ENCODE results near the gene RHBDL3.
"Not testable (repeated sequence)": the region's sequence is repeated elsewhere in the genome, so short reads cannot be mapped to it uniquely, and the experiment has no call there.

The RHBDL3 gene

GRCh38 chr17:32311028-32311536 is 45.5 kb downstream of the RHBDL3 start:
- H3K9me3 ChIP-seq: no peaks in the 10 kb centered on the region
- no peak overlapping the region for H3K27ac ChIP-seq
- H3K27me3 ChIP-seq: peaks cover 19% of the 10 kb centered on the region
- H3K36me3 ChIP-seq: no peaks in the 10 kb centered on the region
- TF ChIP-seq CTCF (IDR thresholded peaks at IDR 0.05): no peak
- H3K4me3 ChIP-seq (ENCODE audit: low read depth in 1 of 2, low read length in 1 of 2): no peak overlapping the region
- H3K4me1 ChIP-seq (ENCODE audit: control insufficient read depth in 1 of 2, insufficient read depth in 1 of 2, low read depth in 1 of 2, low read length in 1 of 2): no peaks in the 10 kb centered on the region

DNA sequence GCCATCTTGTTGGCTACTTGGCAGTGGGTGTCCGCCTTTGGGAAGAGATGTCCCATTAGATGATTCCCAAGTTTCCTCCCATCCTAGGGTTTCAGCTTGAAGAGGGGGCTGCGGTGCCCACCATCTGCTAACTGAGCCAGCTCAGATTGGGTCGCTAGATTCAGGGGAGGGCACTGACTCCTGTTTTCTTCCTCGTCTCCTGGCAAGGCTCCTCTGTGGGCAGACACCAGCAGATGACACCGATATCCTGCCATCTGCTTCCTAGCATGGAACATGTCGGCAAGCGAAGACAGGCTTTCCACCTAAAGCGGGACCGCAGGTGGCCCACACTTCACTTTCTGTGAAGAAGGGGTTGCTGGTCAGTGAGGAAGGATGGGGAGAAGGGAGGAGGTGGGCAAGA is 49.0 kb downstream of the RHBDL3 start:
- Histone ChIP-seq H3K4me3 (ENCODE audit: low read depth in 1 of 2, low read length in 1 of 2) (no peak overlapping the region), H3K27me3 (peaks cover 13% of the 10 kb centered on the region), H3K9me3 (no peaks in the 10 kb centered on the region), H3K4me1 (ENCODE audit: control insufficient read depth in 1 of 2, insufficient read depth in 1 of 2, low read depth in 1 of 2, low read length in 1 of 2) (no peaks in the 10 kb centered on the region), H3K27ac (no peak overlapping the region), H3K36me3 (no peaks in the 10 kb centered on the region)
- TF ChIP-seq CTCF (IDR thresholded peaks at IDR 0.05): no peak

DNA sequence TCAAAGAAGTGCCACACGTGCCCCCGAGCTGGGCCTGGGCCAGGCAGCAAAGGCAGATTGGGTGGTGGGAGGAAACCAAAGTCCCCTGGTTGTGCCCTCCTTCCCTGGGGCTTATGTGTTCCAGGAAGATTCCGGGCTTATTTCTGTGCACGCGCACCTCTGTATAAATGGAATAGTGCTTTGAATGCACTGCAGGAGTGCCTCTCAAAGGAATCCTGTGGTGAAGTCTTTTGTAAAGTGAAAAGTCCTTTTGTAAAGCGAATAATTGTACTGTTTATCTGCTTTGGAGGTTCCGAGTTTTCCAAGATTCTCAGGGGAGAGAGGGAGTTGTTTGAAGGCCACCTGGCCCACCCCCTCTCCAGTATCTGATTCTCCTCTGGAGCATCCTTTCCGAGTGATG is 49.5 kb downstream of the RHBDL3 start:
- H3K36me3 ChIP-seq: no peaks in the 10 kb centered on the region
- no peak for TF ChIP-seq CTCF (IDR thresholded peaks at IDR 0.05)
- peaks cover 13% of the 10 kb centered on the region for H3K27me3 ChIP-seq
- no peak overlapping the region for H3K27ac ChIP-seq
- H3K4me1 ChIP-seq (ENCODE audit: control insufficient read depth in 1 of 2, insufficient read depth in 1 of 2, low read depth in 1 of 2, low read length in 1 of 2): no peaks in the 10 kb centered on the region
- H3K4me3 ChIP-seq (ENCODE audit: low read depth in 1 of 2, low read length in 1 of 2): no peak overlapping the region
- H3K9me3 ChIP-seq: no peaks in the 10 kb centered on the region

DNA sequence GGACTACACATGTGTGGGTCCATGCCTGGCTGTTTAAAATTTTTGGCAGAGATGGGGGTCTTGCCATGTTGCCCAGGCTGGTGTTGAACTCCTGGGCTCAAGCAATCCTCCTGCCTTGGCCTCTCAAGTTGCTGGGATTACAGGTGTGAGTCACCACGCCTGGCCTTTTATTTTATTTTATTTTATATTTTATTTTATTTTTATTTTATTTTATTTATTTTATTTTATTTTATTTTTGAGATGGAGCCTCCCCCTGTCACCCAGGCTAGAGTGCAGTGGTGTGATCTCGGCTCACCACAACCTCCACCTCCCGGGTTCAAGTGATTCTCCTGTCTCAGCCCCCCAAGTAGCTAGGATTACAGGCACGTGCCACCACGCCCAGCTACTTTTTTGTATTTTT is 51.0 kb downstream of the RHBDL3 start:
- H3K4me1 ChIP-seq (ENCODE audit: control insufficient read depth in 1 of 2, insufficient read depth in 1 of 2, low read depth in 1 of 2, low read length in 1 of 2); H3K27ac ChIP-seq; H3K9me3 ChIP-seq; H3K36me3 ChIP-seq; H3K4me3 ChIP-seq (ENCODE audit: low read depth in 1 of 2, low read length in 1 of 2): not testable (repeated sequence)
- peaks cover 13% of the 10 kb centered on the region for H3K27me3 ChIP-seq

GRCh38 chr17:32317353-32317752 is 51.7 kb downstream of the RHBDL3 start:
- H3K36me3 ChIP-seq: no peaks in the 10 kb centered on the region
- no peak overlapping the region for H3K4me3 ChIP-seq (ENCODE audit: low read depth in 1 of 2, low read length in 1 of 2)
- H3K27ac ChIP-seq: no peak overlapping the region
- H3K4me1 ChIP-seq (ENCODE audit: control insufficient read depth in 1 of 2, insufficient read depth in 1 of 2, low read depth in 1 of 2, low read length in 1 of 2): no peaks in the 10 kb centered on the region
- peaks cover 13% of the 10 kb centered on the region for H3K27me3 ChIP-seq
- H3K9me3 ChIP-seq: no peaks in the 10 kb centered on the region
- TF ChIP-seq CTCF (IDR thresholded peaks at IDR 0.05): no peak

GRCh38 chr17:32318071-32318470 is 52.4 kb downstream of the RHBDL3 start:
- no peaks in the 10 kb centered on the region for H3K36me3 ChIP-seq
- H3K4me3 ChIP-seq (ENCODE audit: low read depth in 1 of 2, low read length in 1 of 2): no peak overlapping the region
- H3K9me3 ChIP-seq: no peaks in the 10 kb centered on the region
- H3K27me3 ChIP-seq: peaks cover 17% of the 10 kb centered on the region
- H3K4me1 ChIP-seq (ENCODE audit: control insufficient read depth in 1 of 2, insufficient read depth in 1 of 2, low read depth in 1 of 2, low read length in 1 of 2): no peaks in the 10 kb centered on the region
- TF ChIP-seq CTCF (IDR thresholded peaks at IDR 0.05): no peak
- H3K27ac ChIP-seq: no peak overlapping the region
